ENCODE measurements around the gene MORC1.

The MORC1 gene

DNA sequence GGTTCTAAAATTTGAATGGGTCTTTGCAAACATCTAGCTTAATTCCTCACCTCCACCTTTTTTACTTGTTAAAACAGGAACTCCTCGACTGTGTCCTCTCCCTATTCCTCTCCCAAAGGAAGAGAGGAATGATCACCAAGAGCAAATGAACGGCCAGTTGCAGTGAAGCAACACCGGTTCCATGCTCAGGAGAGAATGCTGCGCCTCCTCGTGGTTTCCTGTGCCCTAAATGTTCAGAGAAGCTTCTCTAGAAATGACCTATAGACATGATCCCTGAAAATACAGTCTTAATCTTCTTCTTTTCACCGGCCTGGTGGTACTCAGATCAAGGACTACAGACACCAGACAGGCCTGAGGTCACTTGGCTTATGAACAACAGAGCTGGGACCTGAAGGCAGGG lies 99.1 kb downstream of the MORC1 start:
- Histone ChIP-seq H3K4me3 (no peak overlapping the region), H3K27ac (no peak overlapping the region), H3K9me3 (ENCODE audit: low read depth, low read length) (no peaks in the 10 kb centered on the region), H3K36me3 (ENCODE audit: insufficient read depth, low read length) (no peaks in the 10 kb centered on the region), H3K9ac (ENCODE audit: insufficient read length) (no peak overlapping the region)
- TF ChIP-seq POLR2AphosphoS5 (IDR thresholded peaks at IDR 0.05; ENCODE audit: borderline replicate concordance, low read depth, low read length) (no peak), EZH2 (IDR thresholded peaks at IDR 0.05) (no peak), FOXP2 (optimal IDR thresholded peaks at IDR 0.05; ENCODE audit: control extremely low read depth, extremely low read length, insufficient read depth) (no peak)
- no peak for DNase-seq (ENCODE audit: low read depth, low spot score)

DNA sequence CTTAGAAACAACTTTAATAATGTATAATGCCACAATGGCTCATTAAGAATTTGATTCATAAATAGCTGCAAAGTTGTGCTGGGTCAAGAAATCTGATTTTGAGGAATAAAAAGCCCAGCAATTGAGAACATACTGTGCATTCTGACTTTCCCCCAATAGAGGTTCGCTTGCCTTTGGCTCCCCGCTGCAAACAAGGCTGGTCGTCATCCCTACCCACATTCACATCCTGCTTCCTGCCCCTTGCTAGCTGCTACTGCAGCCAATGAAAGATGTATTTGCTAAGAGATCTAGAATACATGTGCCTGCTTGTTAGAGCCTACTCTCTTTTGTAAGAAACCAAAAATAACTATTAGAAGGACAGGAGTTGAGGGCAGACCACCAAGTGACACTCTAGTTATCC lies 112.5 kb downstream of the MORC1 start:
- no peak for TF ChIP-seq EZH2 (IDR thresholded peaks at IDR 0.05)
- no peak for TF ChIP-seq FOXP2 (optimal IDR thresholded peaks at IDR 0.05; ENCODE audit: control extremely low read depth, extremely low read length, insufficient read depth)
- TF ChIP-seq POLR2AphosphoS5 (IDR thresholded peaks at IDR 0.05; ENCODE audit: borderline replicate concordance, low read depth, low read length) = no peak
- Histone ChIP-seq H3K27ac (no peak overlapping the region), H3K9me3 (ENCODE audit: low read depth, low read length) (no peaks in the 10 kb centered on the region), H3K9ac (ENCODE audit: insufficient read length) (no peak overlapping the region), H3K36me3 (ENCODE audit: insufficient read depth, low read length) (no peaks in the 10 kb centered on the region), H3K4me3 (no peak overlapping the region)
- no peak for DNase-seq (ENCODE audit: low read depth, low spot score)

DNA sequence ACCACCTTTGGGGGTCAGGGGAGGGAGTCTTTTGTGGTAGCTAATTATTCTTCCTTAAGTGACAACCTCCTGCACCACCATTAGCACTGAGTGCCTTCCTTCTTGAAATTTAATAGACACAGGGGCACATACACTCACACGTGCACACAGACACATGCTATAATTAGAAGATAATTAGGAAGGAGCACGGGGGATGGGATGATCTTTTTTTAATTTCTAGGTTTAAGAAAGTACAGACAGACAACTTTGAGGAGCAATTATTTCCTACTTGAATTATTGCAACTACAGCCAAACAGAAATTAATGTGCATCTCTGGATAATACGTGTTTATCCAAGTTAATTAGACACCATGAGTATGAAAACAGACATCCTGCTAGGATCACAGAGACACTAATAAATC lies 119.5 kb downstream of the MORC1 start:
- Histone ChIP-seq H3K4me3 (no peak overlapping the region), H3K9me3 (ENCODE audit: low read depth, low read length) (no peaks in the 10 kb centered on the region), H3K9ac (ENCODE audit: insufficient read length) (no peak overlapping the region), H3K36me3 (ENCODE audit: insufficient read depth, low read length) (no peaks in the 10 kb centered on the region), H3K27ac (no peak overlapping the region)
- no peak for DNase-seq (ENCODE audit: low read depth, low spot score)
- TF ChIP-seq FOXP2 (optimal IDR thresholded peaks at IDR 0.05; ENCODE audit: control extremely low read depth, extremely low read length, insufficient read depth) = no peak
- TF ChIP-seq EZH2 (IDR thresholded peaks at IDR 0.05) = no peak
- no peak for TF ChIP-seq POLR2AphosphoS5 (IDR thresholded peaks at IDR 0.05; ENCODE audit: borderline replicate concordance, low read depth, low read length)

DNA sequence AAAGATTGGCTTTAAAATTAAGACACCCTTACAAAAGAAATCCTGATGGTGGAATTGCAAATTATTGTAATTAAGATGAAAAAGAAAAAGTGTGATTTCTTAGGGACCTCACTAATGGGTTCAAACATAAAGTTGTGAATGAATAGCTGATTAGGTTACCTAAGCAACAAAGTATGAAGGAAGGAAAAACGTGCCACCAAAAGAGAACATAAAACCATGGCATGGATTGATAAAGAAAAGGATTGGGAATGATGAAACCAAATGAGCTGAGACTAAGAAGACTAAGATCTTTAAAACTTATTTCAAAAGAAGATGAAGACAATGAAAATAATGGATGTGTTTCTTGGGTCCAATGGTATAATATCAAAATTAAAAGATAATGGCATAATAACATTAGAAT lies 132.1 kb downstream of the MORC1 start:
- no peak for DNase-seq (ENCODE audit: low read depth, low spot score)

DNA sequence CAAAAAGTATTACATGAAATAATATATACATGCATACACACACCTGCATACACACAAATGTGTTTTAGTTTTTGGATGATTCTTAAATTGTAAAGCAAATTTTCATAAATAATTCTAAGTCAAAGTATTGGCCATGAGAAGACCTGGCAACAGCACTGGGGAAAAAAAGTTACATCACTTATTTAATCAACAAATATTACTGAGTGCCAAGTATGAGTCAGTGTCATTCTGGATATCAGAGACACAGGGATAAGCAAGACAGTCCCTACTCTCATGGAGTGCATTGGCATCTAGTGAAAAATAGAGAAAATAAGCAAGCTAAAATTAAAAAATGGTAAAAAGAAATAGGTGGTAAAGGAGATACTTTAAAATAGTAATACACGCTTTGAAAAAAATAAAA lies 134.9 kb downstream of the MORC1 start:
- H3K9ac ChIP-seq (ENCODE audit: insufficient read length) = no peak overlapping the region
- TF ChIP-seq EZH2 (IDR thresholded peaks at IDR 0.05) = no peak
- TF ChIP-seq FOXP2 (optimal IDR thresholded peaks at IDR 0.05; ENCODE audit: control extremely low read depth, extremely low read length, insufficient read depth) = no peak
- TF ChIP-seq POLR2AphosphoS5 (IDR thresholded peaks at IDR 0.05; ENCODE audit: borderline replicate concordance, low read depth, low read length) = no peak
- DNase-seq (ENCODE audit: low read depth, low spot score) = no peak
- no peak overlapping the region for H3K4me3 ChIP-seq
- H3K9me3 ChIP-seq (ENCODE audit: low read depth, low read length) = no peaks in the 10 kb centered on the region
- H3K27ac ChIP-seq = no peak overlapping the region
- H3K36me3 ChIP-seq (ENCODE audit: insufficient read depth, low read length) = no peaks in the 10 kb centered on the region

More for the DNA sequence above, 132.1 kb downstream of the MORC1 start:
- Histone ChIP-seq H3K36me3 (ENCODE audit: insufficient read depth, low read length) (no peaks in the 10 kb centered on the region), H3K27ac (no peak overlapping the region), H3K9ac (ENCODE audit: insufficient read length) (no peak overlapping the region), H3K4me3 (no peak overlapping the region), H3K9me3 (ENCODE audit: low read depth, low read length) (no peaks in the 10 kb centered on the region)
- TF ChIP-seq EZH2 (IDR thresholded peaks at IDR 0.05) (no peak), POLR2AphosphoS5 (IDR thresholded peaks at IDR 0.05; ENCODE audit: borderline replicate concordance, low read depth, low read length) (no peak), FOXP2 (optimal IDR thresholded peaks at IDR 0.05; ENCODE audit: control extremely low read depth, extremely low read length, insufficient read depth) (no peak)

DNA sequence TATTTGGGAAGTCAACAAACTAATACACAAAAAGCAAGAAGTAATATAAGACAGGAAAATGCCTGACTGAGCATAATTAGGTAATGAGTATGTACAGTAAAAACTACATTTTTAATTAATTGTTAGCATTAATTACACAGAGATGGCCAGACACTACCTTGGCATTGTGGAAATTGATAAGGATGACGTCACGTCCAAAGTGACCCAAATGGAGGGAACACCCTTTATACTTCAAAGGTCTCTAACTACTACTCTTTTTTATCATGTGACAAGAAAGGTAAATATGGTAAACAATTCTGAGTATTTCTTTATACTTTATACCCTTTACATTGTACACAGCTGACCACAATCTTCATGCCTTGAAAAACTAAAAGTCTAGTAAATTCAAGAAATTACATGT lies 141.9 kb downstream of the MORC1 start:
- no peak overlapping the region for H3K9ac ChIP-seq (ENCODE audit: insufficient read length)
- no peaks in the 10 kb centered on the region for H3K36me3 ChIP-seq (ENCODE audit: insufficient read depth, low read length)
- no peak for DNase-seq (ENCODE audit: low read depth, low spot score)
- no peaks in the 10 kb centered on the region for H3K9me3 ChIP-seq (ENCODE audit: low read depth, low read length)
- no peak overlapping the region for H3K4me3 ChIP-seq
- TF ChIP-seq FOXP2 (optimal IDR thresholded peaks at IDR 0.05; ENCODE audit: control extremely low read depth, extremely low read length, insufficient read depth) = no peak
- no peak for TF ChIP-seq POLR2AphosphoS5 (IDR thresholded peaks at IDR 0.05; ENCODE audit: borderline replicate concordance, low read depth, low read length)
- no peak for TF ChIP-seq EZH2 (IDR thresholded peaks at IDR 0.05)
- no peak overlapping the region for H3K27ac ChIP-seq

DNA sequence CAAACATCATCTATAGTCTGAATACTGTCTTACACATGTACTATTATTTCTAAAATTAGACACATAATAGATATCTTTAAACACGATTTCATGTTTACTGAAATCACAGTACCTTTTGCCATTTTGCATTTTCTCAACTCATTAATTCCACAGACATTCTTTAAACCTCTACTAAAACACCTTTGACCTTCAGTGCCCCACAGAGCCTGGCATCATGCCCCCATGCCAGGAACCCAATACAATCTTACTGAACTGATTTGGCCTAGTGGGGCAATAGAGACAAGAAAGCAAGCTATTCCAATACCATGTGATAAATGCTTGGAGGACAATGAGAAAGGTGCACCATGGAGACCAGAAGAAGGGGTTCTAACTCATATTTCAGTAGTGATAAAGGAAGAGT lies 144.9 kb downstream of the MORC1 start:
- no peak overlapping the region for H3K9ac ChIP-seq (ENCODE audit: insufficient read length)
- no peaks in the 10 kb centered on the region for H3K9me3 ChIP-seq (ENCODE audit: low read depth, low read length)
- DNase-seq (ENCODE audit: low read depth, low spot score) = no peak
- H3K27ac ChIP-seq = no peak overlapping the region
- TF ChIP-seq EZH2 (IDR thresholded peaks at IDR 0.05) = no peak
- no peak for TF ChIP-seq POLR2AphosphoS5 (IDR thresholded peaks at IDR 0.05; ENCODE audit: borderline replicate concordance, low read depth, low read length)
- no peak for TF ChIP-seq FOXP2 (optimal IDR thresholded peaks at IDR 0.05; ENCODE audit: control extremely low read depth, extremely low read length, insufficient read depth)
- no peaks in the 10 kb centered on the region for H3K36me3 ChIP-seq (ENCODE audit: insufficient read depth, low read length)
- H3K4me3 ChIP-seq = no peak overlapping the region

DNA sequence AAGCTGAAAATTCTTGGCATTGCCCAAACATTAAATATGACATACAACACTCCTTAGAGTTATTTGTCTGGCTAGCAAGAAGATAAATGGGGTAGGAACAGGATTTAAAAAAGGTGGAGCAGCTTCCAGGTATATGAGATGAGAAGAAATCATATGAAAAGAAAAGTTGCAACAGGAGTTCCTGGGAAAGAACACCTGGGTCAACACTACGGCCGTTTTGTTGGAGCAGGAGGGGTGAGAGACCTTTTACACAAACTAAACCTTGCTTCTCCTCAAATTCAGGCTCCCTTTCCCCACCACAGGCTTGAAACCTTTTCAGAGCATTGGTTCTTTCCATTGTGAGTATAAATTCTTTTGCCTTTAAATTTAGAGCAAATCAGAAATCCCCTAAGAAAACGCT lies 145.5 kb downstream of the MORC1 start:
- Histone ChIP-seq H3K36me3 (ENCODE audit: insufficient read depth, low read length) (no peaks in the 10 kb centered on the region), H3K4me3 (no peak overlapping the region), H3K27ac (no peak overlapping the region), H3K9me3 (ENCODE audit: low read depth, low read length) (no peaks in the 10 kb centered on the region), H3K9ac (ENCODE audit: insufficient read length) (no peak overlapping the region)
- no peak for TF ChIP-seq EZH2 (IDR thresholded peaks at IDR 0.05)
- no peak for TF ChIP-seq POLR2AphosphoS5 (IDR thresholded peaks at IDR 0.05; ENCODE audit: borderline replicate concordance, low read depth, low read length)
- TF ChIP-seq FOXP2 (optimal IDR thresholded peaks at IDR 0.05; ENCODE audit: control extremely low read depth, extremely low read length, insufficient read depth) = no peak
- no peak for DNase-seq (ENCODE audit: low read depth, low spot score)

DNA sequence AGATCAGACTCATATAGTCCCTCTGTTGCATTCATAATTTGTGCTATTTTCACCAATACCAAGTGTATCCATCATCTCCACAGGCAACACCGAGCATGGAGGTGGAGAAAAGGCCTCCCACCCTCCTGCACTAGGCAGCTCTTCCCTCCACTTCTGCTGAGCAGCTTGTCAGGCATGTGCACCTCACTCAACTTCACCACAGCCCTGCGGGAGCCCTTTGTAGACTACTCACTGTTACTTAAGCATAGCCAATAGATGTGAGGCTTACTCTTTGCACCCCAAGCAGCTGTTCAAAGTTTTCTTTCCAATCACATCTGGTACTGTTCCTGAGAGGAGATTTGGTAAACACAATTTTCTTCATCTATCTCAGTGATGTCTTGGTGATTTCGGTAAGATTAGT lies 147.4 kb downstream of the MORC1 start:
- TF ChIP-seq FOXP2 (optimal IDR thresholded peaks at IDR 0.05; ENCODE audit: control extremely low read depth, extremely low read length, insufficient read depth) (no peak), EZH2 (IDR thresholded peaks at IDR 0.05) (no peak), POLR2AphosphoS5 (IDR thresholded peaks at IDR 0.05; ENCODE audit: borderline replicate concordance, low read depth, low read length) (no peak)
- no peak overlapping the region for H3K9ac ChIP-seq (ENCODE audit: insufficient read length)
- H3K9me3 ChIP-seq (ENCODE audit: low read depth, low read length) = no peaks in the 10 kb centered on the region
- no peak overlapping the region for H3K27ac ChIP-seq
- no peak overlapping the region for H3K4me3 ChIP-seq
- no peaks in the 10 kb centered on the region for H3K36me3 ChIP-seq (ENCODE audit: insufficient read depth, low read length)
- no peak for DNase-seq (ENCODE audit: low read depth, low spot score)
